Loucy (cell line): ENCODE data around the gene NHSL2.
A peak's percentile ranks its signal among the peaks of the same experiment; 100 is the strongest.

Experiments
- H2AFZ ChIP-seq: fragments of 200-600 bp; sonication (generic); 2 replicates; pipeline ENCODE4 v1.6.0; 2016; ENCODE audit warnings: antibody characterized with exemption, mild to moderate bottlenecking, low read length, moderate library complexity
- H3F3A ChIP-seq: fragments of 200-600 bp; 2 replicates; pipeline ENCODE4 v1.6.0; 2016; ENCODE audit warnings: antibody characterized with exemption, low read depth, mild to moderate bottlenecking
- H3K27me3 ChIP-seq: fragments of 200-600 bp; sonication (generic); 2 replicates; pipeline ENCODE4 v1.6.1; 2014; ENCODE audit warnings: low read length, mild to moderate bottlenecking; ENCODE audit not compliant: insufficient read depth, poor library complexity, severe bottlenecking
- H3K36me3 ChIP-seq: fragments of 200-600 bp; sonication (generic); 2 replicates; pipeline ENCODE4 v1.6.1; 2016; ENCODE audit warnings: low read length; ENCODE audit not compliant: insufficient read depth
- H3K4me1 ChIP-seq: fragments of 200-600 bp; sonication (generic); 2 replicates; pipeline ENCODE4 v1.5.1; 2014; ENCODE audit warnings: low read length, mild to moderate bottlenecking; ENCODE audit not compliant: insufficient read depth, poor library complexity, severe bottlenecking
- H3K4me2 ChIP-seq: fragments of 200-600 bp; sonication (generic); 2 replicates; pipeline ENCODE4 v1.6.0; 2014; ENCODE audit warnings: antibody characterized with exemption, low read length, low read depth, mild to moderate bottlenecking; ENCODE audit not compliant: poor library complexity, severe bottlenecking
- H3K4me3 ChIP-seq: fragments of 200-600 bp; sonication (generic); 2 replicates; pipeline ENCODE4 v1.5.1; 2014; ENCODE audit warnings: low read length, mild to moderate bottlenecking, mixed read lengths; ENCODE audit not compliant: poor library complexity, severe bottlenecking
- H3K79me2 ChIP-seq: fragments of 200-600 bp; sonication (generic); 2 replicates; pipeline ENCODE4 v1.6.1; 2014; ENCODE audit warnings: low read length; ENCODE audit not compliant: insufficient read depth
- H3K9ac ChIP-seq: fragments of 200-600 bp; sonication (generic); 2 replicates; pipeline ENCODE4 v1.6.0; 2014; ENCODE audit warnings: mild to moderate bottlenecking, low read depth, low read length, moderate library complexity; ENCODE audit not compliant: poor library complexity, severe bottlenecking
- H3K9me2 ChIP-seq: fragments of 200-600 bp; sonication (generic); replicated peaks from 2 replicates; pipeline ENCODE4 v1.6.1; 2016; ENCODE audit warnings: low read depth, low read length, mixed read lengths
- H3K9me3 ChIP-seq: fragments of 200-600 bp; sonication (generic); 2 replicates; pipeline ENCODE4 v1.6.1; 2014; ENCODE audit warnings: mild to moderate bottlenecking, antibody characterized with exemption, low read length, low read depth; ENCODE audit not compliant: insufficient read depth
- H4K20me1 ChIP-seq: fragments of 200-600 bp; sonication (generic); 2 replicates; pipeline ENCODE4 v1.6.0; 2014; ENCODE audit warnings: antibody characterized with exemption, low read length, mild to moderate bottlenecking; ENCODE audit not compliant: insufficient read depth, poor library complexity, severe bottlenecking
- CTCF ChIP-seq: fragments of 200-600 bp; sonication (generic); conservative IDR thresholded peaks from 2 replicates; pipeline ENCODE4 v1.5.1; 2014; ENCODE audit warnings: mild to moderate bottlenecking, antibody characterized with exemption, low read length
- EZH2phosphoT487 ChIP-seq: fragments of 200-600 bp; IDR thresholded peaks from 2 replicates; pipeline ENCODE4 v1.6.1; 2018; ENCODE audit warnings: antibody characterized with exemption, mild to moderate bottlenecking, moderate library complexity, borderline replicate concordance

The NHSL2 gene

GRCh38 chrX:72020204-72020603, 109.6 kb downstream of the NHSL2 start:
- Histone ChIP-seq H3K4me2 (peak overlapping the region; percentile 56), H3K79me2 (no peaks in the 10 kb centered on the region), H2AFZ (no peak overlapping the region), H3K27me3 (no peaks in the 10 kb centered on the region), H3K36me3 (no peaks in the 10 kb centered on the region), H3K9ac (peak overlapping the region; percentile 39), H3K9me3 (no peaks in the 10 kb centered on the region), H3K4me1 (peaks cover 26% of the 10 kb centered on the region), H4K20me1 (no peaks in the 10 kb centered on the region), H3K4me3 (no peak overlapping the region), H3K9me2 (no peaks in the 10 kb centered on the region), H3F3A (no peaks in the 10 kb centered on the region)
- no peak for TF ChIP-seq EZH2phosphoT487
- TF ChIP-seq CTCF: no peak

GRCh38 chrX:72020788-72021187, 110.1 kb downstream of the NHSL2 start:
- Histone ChIP-seq H3K9ac (peak overlapping the region; percentile 5), H3K9me2 (no peaks in the 10 kb centered on the region), H3K4me3 (no peak overlapping the region), H3K9me3 (no peaks in the 10 kb centered on the region), H3K36me3 (no peaks in the 10 kb centered on the region), H3K79me2 (no peaks in the 10 kb centered on the region), H3K4me2 (peak overlapping the region; percentile 56), H4K20me1 (no peaks in the 10 kb centered on the region), H3F3A (no peaks in the 10 kb centered on the region), H3K27me3 (no peaks in the 10 kb centered on the region), H3K4me1 (peaks cover 26% of the 10 kb centered on the region), H2AFZ (no peak overlapping the region)
- no peak for TF ChIP-seq CTCF
- TF ChIP-seq EZH2phosphoT487: no peak

- Histone ChIP-seq H3K36me3 (no peaks in the 10 kb centered on the region), H3K79me2 (no peaks in the 10 kb centered on the region), H3K4me3 (no peak overlapping the region), H3K27me3 (no peaks in the 10 kb centered on the region), H3K9me3 (no peaks in the 10 kb centered on the region), H2AFZ (no peak overlapping the region), H3F3A (no peaks in the 10 kb centered on the region), H3K9me2 (no peaks in the 10 kb centered on the region), H3K9ac (no peak overlapping the region), H3K4me1 (peaks cover 26% of the 10 kb centered on the region), H3K4me2 (no peak overlapping the region), H4K20me1 (no peaks in the 10 kb centered on the region)
- TF ChIP-seq CTCF: peak; percentile 60
- no peak for TF ChIP-seq EZH2phosphoT487
Observed at GRCh38 chrX:72021975-72022374, 111.3 kb downstream of the NHSL2 start.
